HCT116 (cell line): ENCODE results near the gene PDLIM7.
A peak's percentile ranks its signal among the peaks of the same experiment; 100 is the strongest.

Experiments
- EGR1 ChIP-seq: IDR thresholded peaks from 2 replicates; pipeline ENCODE4 v1.6.1; 2012; ENCODE audit warnings: low read depth
- EZH2 ChIP-seq: fragments of 200-600 bp; sonication (generic); IDR thresholded peaks from 2 replicates; pipeline ENCODE4 v1.6.1; 2017; ENCODE audit warnings: antibody characterized with exemption, mixed run types
- EZH2phosphoT487 ChIP-seq: fragments of 200-600 bp; IDR thresholded peaks from 2 replicates; pipeline ENCODE4 v1.6.1; 2018; ENCODE audit warnings: antibody characterized with exemption, borderline replicate concordance
- POLR2A ChIP-seq: IDR thresholded peaks from 2 replicates; pipeline ENCODE4 v1.7.0; 2011; ENCODE audit warnings: borderline replicate concordance; ENCODE audit not compliant: insufficient read depth, insufficient read length; ENCODE audit errors: extremely low read depth
- POLR2AphosphoS5 ChIP-seq: IDR thresholded peaks from 2 replicates; pipeline ENCODE4 v1.6.1; 2011; ENCODE audit warnings: mild to moderate bottlenecking, low read depth, low read length, moderate library complexity
- ZNF274 ChIP-seq: fragments of 200-500 bp; sonication (Bioruptor generic); IDR thresholded peaks from 2 replicates; pipeline ENCODE4 v1.6.1; 2014; ENCODE audit warnings: mild to moderate bottlenecking, low read depth, low read length, inconsistent platforms
- TF ChIP-seq, protein P1 (sequence below), 3 experiments: fragments of 200-600 bp in 1 of 3; sonication (generic) in 1 of 3; IDR thresholded peaks in 2 of 3; conservative IDR thresholded peaks in 1 of 3; 2 replicates each; pipeline ENCODE4 v1.5.1; 2012 to 2017; ENCODE audit warnings: low read depth in 2 of 3, low read length in 2 of 3, antibody characterized with exemption in 1 of 3, borderline replicate concordance in 1 of 3, control low read depth in 1 of 3, mild to moderate bottlenecking in 1 of 3, mixed read lengths in 1 of 3, mixed run types in 1 of 3, moderate library complexity in 1 of 3; ENCODE audit not compliant: insufficient read depth in 1 of 3

DNA sequence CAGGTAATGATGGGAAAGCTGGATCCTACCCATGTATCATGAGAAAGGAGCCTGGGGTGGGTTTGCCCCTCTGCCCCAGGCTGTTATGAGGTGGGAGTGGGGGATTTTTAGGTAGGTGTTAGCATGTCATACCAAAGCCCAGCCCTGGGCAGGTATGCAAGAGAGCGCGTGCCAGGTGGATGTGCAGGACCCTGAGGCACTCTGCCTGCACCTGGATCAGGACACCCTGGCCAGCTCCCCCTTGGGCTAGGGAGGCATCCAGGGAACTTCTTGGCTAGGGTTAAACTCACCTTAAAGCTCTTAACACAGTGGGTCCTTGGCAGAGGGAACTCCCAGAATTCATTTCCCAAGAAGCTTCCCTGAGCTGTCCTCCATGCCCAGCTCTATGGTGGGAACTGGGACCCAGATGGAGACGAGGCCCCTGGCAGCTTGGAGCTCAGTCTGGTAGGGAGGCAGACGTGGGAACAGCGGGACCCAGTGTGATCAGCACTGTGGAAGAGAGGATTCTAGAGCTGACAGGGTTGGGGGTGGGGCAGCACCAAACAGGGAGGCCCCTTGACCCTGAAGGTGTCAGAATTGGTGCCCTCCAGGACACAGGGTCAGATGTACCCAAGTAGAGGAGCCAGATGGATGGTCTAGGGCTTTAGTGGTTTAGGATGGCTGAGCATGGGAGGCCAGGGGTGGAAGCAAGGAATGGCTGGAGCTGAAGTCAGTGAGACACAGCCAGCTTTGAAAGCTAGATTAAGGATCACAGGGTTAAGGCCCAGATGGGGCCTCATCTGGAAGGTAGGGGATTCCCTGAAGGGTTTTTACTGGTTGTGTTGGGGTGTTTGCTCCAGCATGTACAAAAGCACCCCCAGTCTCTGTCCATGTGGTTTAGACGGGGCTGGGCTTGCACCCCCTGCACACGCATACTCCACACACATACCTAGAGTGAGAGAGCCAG, 53.0 kb downstream of the PDLIM7 start:
- TF ChIP-seq, protein P1, sequence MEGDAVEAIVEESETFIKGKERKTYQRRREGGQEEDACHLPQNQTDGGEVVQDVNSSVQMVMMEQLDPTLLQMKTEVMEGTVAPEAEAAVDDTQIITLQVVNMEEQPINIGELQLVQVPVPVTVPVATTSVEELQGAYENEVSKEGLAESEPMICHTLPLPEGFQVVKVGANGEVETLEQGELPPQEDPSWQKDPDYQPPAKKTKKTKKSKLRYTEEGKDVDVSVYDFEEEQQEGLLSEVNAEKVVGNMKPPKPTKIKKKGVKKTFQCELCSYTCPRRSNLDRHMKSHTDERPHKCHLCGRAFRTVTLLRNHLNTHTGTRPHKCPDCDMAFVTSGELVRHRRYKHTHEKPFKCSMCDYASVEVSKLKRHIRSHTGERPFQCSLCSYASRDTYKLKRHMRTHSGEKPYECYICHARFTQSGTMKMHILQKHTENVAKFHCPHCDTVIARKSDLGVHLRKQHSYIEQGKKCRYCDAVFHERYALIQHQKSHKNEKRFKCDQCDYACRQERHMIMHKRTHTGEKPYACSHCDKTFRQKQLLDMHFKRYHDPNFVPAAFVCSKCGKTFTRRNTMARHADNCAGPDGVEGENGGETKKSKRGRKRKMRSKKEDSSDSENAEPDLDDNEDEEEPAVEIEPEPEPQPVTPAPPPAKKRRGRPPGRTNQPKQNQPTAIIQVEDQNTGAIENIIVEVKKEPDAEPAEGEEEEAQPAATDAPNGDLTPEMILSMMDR (IDR thresholded peaks at IDR 0.05 in 2 of 3, conservative IDR thresholded peaks at IDR 0.05 in 1 of 3; ENCODE audit: borderline replicate concordance in 1 of 3, insufficient read depth in 1 of 3, low read depth in 2 of 3, low read length in 2 of 3) = no peak
- TF ChIP-seq POLR2AphosphoS5 (peak; percentile 46; the same call in 1 of the 2 replicates), EZH2 (no peak), ZNF274 (no peak), EGR1 (no peak), POLR2A (peak; percentile 25), EZH2phosphoT487 (no peak)
